Caco-2 (cell line): ENCODE data around the gene ANKRD16. TPM values are rescaled to one million over a fixed set of nuclear protein-coding genes. Genes with fewer than 3 reads are reported as not detected.

ENCODE experiments used
- BruUV-seq: library from RNA; stranded (reverse); fragments of 400-500 nt; replicated peaks from 2 replicates; lab custom pipeline; 2021; lab: Mats Ljungman, UMichigan
- CTCF ChIA-PET: fragments of 300-600 bp; sonication (Branson Sonifier 250); formaldehyde crosslinking; loops from one replicate; lab custom pipeline; 2022; ENCODE audit warnings: antibody characterized with exemption; lab: Charles Lee
- POLR2A ChIA-PET: fragments of 300-600 bp; sonication (Branson Sonifier 250); formaldehyde crosslinking; loops from one replicate; lab custom pipeline; 2022; ENCODE audit warnings: antibody characterized with exemption; lab: Charles Lee
- DNase-seq, 2 experiments: peaks; one replicate each; pipeline versions ENCODE4 v3.0.0 to v3.0.0-alpha.2; 2020 to 2022
- H3K27me3 ChIP-seq: replicated peaks from 2 replicates; pipeline ENCODE4 v1.6.0; 2011; ENCODE audit warnings: low read length; ENCODE audit not compliant: control insufficient read depth, insufficient read depth
- H3K36me3 ChIP-seq: 2 replicates; pipeline ENCODE4 v1.5.1; 2011; ENCODE audit warnings: low read length; ENCODE audit not compliant: control insufficient read depth, insufficient read depth
- H3K4me1 ChIP-seq: fragments of 250-450 bp; sonication (Bioruptor Pico); 2 replicates; pipeline ENCODE4 v1.5.1; 2020; ENCODE audit warnings: mild to moderate bottlenecking
- H3K4me3 ChIP-seq: 2 replicates; pipeline ENCODE4 v1.5.1; 2011; ENCODE audit warnings: low read depth, mild to moderate bottlenecking, control low read depth, low read length
- H3K9me3 ChIP-seq: fragments of 250-450 bp; sonication (Bioruptor Pico); 2 replicates; pipeline ENCODE4 v1.5.1; 2020; ENCODE audit warnings: mild to moderate bottlenecking, moderate library complexity
- H3K27ac Mint-ChIP-seq: one replicate; pipeline ENCODE4 v1.8.0; 2022; ENCODE audit warnings: mixed read lengths; ENCODE audit not compliant: unreplicated experiment
- H3K27me3 Mint-ChIP-seq: one replicate; pipeline ENCODE4 v1.8.0; 2022; ENCODE audit warnings: mixed read lengths; ENCODE audit not compliant: insufficient read depth, unreplicated experiment
- H3K36me3 Mint-ChIP-seq: one replicate; pipeline ENCODE4 v1.8.0; 2022; ENCODE audit warnings: mild to moderate bottlenecking, mixed read lengths; ENCODE audit not compliant: insufficient read depth, unreplicated experiment
- H3K4me1 Mint-ChIP-seq: one replicate; pipeline ENCODE4 v1.8.0; 2022; ENCODE audit warnings: low read depth, mixed read lengths; ENCODE audit not compliant: unreplicated experiment
- H3K4me3 Mint-ChIP-seq: one replicate; pipeline ENCODE4 v1.8.0; 2022; ENCODE audit warnings: mild to moderate bottlenecking, moderate library complexity, mixed read lengths; ENCODE audit not compliant: unreplicated experiment
- H3K9me3 Mint-ChIP-seq: one replicate; pipeline ENCODE4 v1.8.0; 2022; ENCODE audit warnings: mixed read lengths; ENCODE audit not compliant: unreplicated experiment
- intact Hi-C: fragments of 100-400 bp; cut with micrococcal nuclease; formaldehyde crosslinking; loops from one replicate; pipeline ENCODE4 v1.10.0; 2022; ENCODE audit not compliant: unreplicated experiment
- total RNA-seq: library from RNA; stranded (reverse); gene quantifications from 2 replicates; pipeline ENCODE4 v1.2.3, GENCODE V29; 2022
- TF ChIP-seq, protein P1 (sequence below), 2 experiments: fragments of 200-600 bp in 1 of 2; IDR thresholded peaks; 1 replicate in 1 of 2; 2 replicates in 1 of 2; pipeline versions ENCODE4 v1.5.1 to v1.8.0; 2011 to 2022; ENCODE audit warnings: antibody characterized with exemption in 1 of 2, control low read depth in 1 of 2, inconsistent platforms in 1 of 2, low read depth in 1 of 2, low read length in 1 of 2, mild to moderate bottlenecking in 1 of 2, moderate library complexity in 1 of 2; ENCODE audit not compliant: insufficient read depth in 1 of 2, severe bottlenecking in 1 of 2, unreplicated experiment in 1 of 2

ANKRD16 gene
- total RNA-seq, 1 experiment from 2014 or later = 20.2 TPM

DNA sequence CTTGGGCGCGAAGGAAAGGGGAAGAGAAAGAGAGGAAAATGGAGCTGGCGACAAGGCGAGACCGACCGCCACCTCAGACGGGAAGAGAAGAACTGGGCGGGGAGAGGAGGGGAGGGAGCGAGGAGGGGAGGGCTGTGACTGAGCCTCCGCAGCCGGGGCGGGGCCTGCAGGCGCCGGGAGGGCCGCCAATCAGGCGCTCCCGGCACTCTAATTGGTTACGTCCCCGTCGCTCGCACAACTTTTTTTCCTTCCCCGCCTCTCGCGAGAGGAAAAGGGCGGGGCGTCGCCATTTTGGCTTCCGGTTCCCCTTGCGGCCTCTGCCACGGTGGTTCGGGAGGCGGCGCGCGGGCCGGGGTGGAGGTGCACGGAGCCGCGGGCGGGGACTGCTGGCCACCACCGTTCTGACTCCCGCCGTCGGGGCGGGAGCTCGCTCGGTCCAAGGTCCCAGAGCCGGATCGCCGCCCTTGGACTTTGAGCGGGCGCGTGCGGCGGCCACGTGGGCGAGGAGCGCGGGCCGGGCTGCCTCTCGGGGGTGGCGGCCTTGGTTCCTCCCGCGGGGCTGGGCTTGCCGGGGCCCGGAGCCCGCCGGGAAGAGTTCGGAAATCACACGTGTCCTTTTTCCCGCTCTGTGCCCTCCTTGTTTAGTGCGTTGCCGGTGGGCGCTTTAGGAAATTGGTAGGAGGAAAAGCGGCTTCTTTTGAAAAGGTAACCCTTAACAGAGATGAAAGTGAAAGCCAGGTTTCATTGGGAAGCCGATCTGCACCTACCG is 76.2 kb downstream of the ANKRD16 start, which contains the start of gene GDI2:
GDI2 (minus strand) TSS at position 94 of the 769 bp plus-strand sequence. CDS start 176 bp downstream, outside the sequence.
- Mint-ChIP-seq H3K4me1 (peaks cover 28% of the 10 kb centered on the region), H3K4me3 (peak within 1 kb of the TSS; percentile 91), H3K27ac (peak within 1 kb of the TSS; percentile 87), H3K36me3 (peaks cover 60% of the 10 kb centered on the region), H3K27me3 (no peaks in the 10 kb centered on the region), H3K9me3 (no peaks in the 10 kb centered on the region)
- Histone ChIP-seq H3K36me3 (no peaks in the 10 kb centered on the region), H3K9me3 (no peaks in the 10 kb centered on the region), H3K27me3 (no peaks in the 10 kb centered on the region), H3K4me1 (peaks cover 35% of the 10 kb centered on the region), H3K4me3 (peak within 1 kb of the TSS; percentile 90)
- ChIA-PET CTCF (interaction anchor here (0.5 to 1.6 kb wide), 5 partner anchors 10 to 276 kb away, joined by 3 to 14 read pairs (median 6); partner anchors contain the start of genes ANKRD16 and FBH1), POLR2A (interaction anchor here (0.6 to 3.2 kb wide), 14 partner anchors 9 to 988 kb away, joined by 3 to 109 read pairs (median 4); partner anchors contain the start of genes AKR1E2, ANKRD16, FBH1 and TASOR2)
- intact Hi-C loops = loop anchor here (1.0 to 2.0 kb wide), 3 partner anchors 60 to 129 kb away; partner anchors contain the start of genes ANKRD16 and TASOR2
- BruUV-seq = no TSS peak
- TF ChIP-seq, protein P1, sequence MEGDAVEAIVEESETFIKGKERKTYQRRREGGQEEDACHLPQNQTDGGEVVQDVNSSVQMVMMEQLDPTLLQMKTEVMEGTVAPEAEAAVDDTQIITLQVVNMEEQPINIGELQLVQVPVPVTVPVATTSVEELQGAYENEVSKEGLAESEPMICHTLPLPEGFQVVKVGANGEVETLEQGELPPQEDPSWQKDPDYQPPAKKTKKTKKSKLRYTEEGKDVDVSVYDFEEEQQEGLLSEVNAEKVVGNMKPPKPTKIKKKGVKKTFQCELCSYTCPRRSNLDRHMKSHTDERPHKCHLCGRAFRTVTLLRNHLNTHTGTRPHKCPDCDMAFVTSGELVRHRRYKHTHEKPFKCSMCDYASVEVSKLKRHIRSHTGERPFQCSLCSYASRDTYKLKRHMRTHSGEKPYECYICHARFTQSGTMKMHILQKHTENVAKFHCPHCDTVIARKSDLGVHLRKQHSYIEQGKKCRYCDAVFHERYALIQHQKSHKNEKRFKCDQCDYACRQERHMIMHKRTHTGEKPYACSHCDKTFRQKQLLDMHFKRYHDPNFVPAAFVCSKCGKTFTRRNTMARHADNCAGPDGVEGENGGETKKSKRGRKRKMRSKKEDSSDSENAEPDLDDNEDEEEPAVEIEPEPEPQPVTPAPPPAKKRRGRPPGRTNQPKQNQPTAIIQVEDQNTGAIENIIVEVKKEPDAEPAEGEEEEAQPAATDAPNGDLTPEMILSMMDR (IDR thresholded peaks at IDR 0.05; ENCODE audit: insufficient read depth in 1 of 2, low read depth in 1 of 2, low read length in 1 of 2, severe bottlenecking in 1 of 2, unreplicated experiment in 1 of 2) = no peak
- DNase-seq = peak; percentile 99 to 100

- Mint-ChIP-seq H3K9me3 (no peaks in the 10 kb centered on the region), H3K27me3 (no peaks in the 10 kb centered on the region), H3K36me3 (peaks cover 65% of the 10 kb centered on the region), H3K4me3 (peak overlapping the region; percentile 91), H3K4me1 (peaks cover 28% of the 10 kb centered on the region), H3K27ac (peak overlapping the region; percentile 87)
- no peaks in the 10 kb centered on the region for H3K27me3 ChIP-seq
- no peaks in the 10 kb centered on the region for H3K36me3 ChIP-seq
- peak overlapping the region; percentile 90 for H3K4me3 ChIP-seq
- H3K9me3 ChIP-seq = no peaks in the 10 kb centered on the region
- ChIA-PET CTCF (interaction anchor here (0.7 to 1.6 kb wide), 3 partner anchors 61 to 76 kb away, joined by 6 to 14 read pairs (median 9); partner anchors contain the start of genes ANKRD16 and FBH1), POLR2A (interaction anchor here (0.6 to 3.2 kb wide), 13 partner anchors 8 to 741 kb away, joined by 3 to 109 read pairs (median 4); partner anchors contain the start of genes ANKRD16, FBH1 and TASOR2)
- peaks cover 35% of the 10 kb centered on the region for H3K4me1 ChIP-seq
- intact Hi-C loops = loop anchor here (1.0 to 2.0 kb wide), 3 partner anchors 60 to 128 kb away; partner anchors contain the start of genes ANKRD16 and TASOR2
- BruUV-seq = no TSS peak
- no peak for DNase-seq
- TF ChIP-seq, protein P1 (IDR thresholded peaks at IDR 0.05; ENCODE audit: insufficient read depth in 1 of 2, low read depth in 1 of 2, low read length in 1 of 2, severe bottlenecking in 1 of 2, unreplicated experiment in 1 of 2) = no peak
Measured at GRCh38 chr10:5813091-5813340, 76.7 kb downstream of the ANKRD16 start.
